ENCODE data around the gene GPC6.

DNA sequence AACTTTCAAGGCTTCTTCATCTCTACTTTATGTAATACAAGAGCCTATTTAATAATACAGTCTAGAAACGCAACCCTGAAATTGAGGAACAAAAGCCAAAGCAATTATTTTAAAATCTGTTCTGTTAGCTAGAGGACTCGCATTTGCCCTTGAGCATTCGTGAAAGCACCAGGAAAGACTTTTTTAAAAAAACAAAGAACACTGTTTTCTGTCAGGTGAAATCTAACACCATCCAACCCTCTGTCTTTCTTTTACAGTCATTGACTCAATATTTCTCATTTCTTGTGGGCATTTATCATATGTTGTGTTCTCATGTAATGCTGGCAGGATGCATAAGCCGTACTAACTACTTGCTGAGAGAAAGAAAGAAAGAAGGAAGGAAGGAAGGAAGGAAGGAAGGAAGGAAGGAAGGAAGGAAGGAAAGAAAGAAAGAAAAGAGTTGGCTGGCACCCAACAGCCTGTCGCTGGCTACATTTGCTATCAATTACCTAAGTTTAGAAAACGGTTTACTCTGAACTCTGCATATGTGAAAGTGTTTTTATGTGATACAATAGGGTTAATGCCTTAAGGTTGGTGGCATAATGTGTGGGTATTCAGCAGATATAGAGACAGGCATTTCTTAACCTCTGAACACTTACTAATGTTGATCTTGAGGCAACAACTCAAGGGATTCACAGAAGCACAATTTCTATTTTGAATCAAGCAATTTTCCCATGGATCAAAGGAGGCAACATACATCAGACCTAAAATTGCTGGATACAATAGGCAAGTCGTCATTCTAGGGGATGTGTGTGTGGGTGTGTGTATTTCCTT is 807.4 kb downstream of the GPC6 start:
- TF ChIP-seq, protein P1, sequence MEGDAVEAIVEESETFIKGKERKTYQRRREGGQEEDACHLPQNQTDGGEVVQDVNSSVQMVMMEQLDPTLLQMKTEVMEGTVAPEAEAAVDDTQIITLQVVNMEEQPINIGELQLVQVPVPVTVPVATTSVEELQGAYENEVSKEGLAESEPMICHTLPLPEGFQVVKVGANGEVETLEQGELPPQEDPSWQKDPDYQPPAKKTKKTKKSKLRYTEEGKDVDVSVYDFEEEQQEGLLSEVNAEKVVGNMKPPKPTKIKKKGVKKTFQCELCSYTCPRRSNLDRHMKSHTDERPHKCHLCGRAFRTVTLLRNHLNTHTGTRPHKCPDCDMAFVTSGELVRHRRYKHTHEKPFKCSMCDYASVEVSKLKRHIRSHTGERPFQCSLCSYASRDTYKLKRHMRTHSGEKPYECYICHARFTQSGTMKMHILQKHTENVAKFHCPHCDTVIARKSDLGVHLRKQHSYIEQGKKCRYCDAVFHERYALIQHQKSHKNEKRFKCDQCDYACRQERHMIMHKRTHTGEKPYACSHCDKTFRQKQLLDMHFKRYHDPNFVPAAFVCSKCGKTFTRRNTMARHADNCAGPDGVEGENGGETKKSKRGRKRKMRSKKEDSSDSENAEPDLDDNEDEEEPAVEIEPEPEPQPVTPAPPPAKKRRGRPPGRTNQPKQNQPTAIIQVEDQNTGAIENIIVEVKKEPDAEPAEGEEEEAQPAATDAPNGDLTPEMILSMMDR (IDR thresholded peaks at IDR 0.05): no peak
- TF ChIP-seq EP300 (IDR thresholded peaks at IDR 0.05) (no peak), POLR2A (IDR thresholded peaks at IDR 0.05) (no peak)
